ENCODE results near the gene MAK.

MAK gene

DNA sequence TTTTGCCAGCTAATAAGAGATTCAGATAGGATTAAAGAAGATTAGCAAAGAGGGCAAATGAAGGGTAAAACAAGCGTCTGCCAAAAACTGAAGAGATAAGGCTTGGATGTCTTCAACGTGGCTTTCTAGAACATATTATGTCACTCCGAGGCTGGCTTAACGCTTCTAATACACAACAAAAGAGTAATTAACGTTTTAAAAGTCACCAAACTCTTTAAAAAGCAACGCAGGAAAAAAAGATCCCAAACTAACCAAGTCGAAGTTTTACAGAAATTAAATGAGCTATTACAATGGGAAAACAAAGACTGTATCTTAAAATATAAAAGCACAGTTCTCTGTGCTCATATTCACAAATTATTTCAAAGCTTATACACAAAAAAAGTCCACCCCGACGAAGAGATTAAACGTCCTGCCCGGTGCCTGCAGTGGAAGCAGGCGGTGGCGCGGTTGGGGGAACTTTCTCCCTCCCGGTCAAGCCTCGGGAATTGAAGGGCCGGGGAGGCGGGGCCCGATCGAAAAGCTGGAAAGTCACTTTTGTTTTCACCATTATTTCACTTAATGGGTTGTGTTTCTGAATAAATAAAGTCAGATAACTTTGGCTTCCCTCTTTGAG is 1.2 kb downstream of the MAK start:
- TF ChIP-seq TAF1 (IDR thresholded peaks at IDR 0.05; ENCODE audit: borderline replicate concordance, insufficient read depth, low read length) (no peak), SIN3A (IDR thresholded peaks at IDR 0.05; ENCODE audit: borderline replicate concordance, insufficient read depth, low read length) (no peak), FOXP2 (optimal IDR thresholded peaks at IDR 0.05; ENCODE audit: borderline replicate concordance, extremely low read depth, extremely low read length, insufficient read depth) (no peak), POLR2AphosphoS5 (IDR thresholded peaks at IDR 0.05; ENCODE audit: low read depth, low read length) (no peak)
- TF ChIP-seq, protein P1, sequence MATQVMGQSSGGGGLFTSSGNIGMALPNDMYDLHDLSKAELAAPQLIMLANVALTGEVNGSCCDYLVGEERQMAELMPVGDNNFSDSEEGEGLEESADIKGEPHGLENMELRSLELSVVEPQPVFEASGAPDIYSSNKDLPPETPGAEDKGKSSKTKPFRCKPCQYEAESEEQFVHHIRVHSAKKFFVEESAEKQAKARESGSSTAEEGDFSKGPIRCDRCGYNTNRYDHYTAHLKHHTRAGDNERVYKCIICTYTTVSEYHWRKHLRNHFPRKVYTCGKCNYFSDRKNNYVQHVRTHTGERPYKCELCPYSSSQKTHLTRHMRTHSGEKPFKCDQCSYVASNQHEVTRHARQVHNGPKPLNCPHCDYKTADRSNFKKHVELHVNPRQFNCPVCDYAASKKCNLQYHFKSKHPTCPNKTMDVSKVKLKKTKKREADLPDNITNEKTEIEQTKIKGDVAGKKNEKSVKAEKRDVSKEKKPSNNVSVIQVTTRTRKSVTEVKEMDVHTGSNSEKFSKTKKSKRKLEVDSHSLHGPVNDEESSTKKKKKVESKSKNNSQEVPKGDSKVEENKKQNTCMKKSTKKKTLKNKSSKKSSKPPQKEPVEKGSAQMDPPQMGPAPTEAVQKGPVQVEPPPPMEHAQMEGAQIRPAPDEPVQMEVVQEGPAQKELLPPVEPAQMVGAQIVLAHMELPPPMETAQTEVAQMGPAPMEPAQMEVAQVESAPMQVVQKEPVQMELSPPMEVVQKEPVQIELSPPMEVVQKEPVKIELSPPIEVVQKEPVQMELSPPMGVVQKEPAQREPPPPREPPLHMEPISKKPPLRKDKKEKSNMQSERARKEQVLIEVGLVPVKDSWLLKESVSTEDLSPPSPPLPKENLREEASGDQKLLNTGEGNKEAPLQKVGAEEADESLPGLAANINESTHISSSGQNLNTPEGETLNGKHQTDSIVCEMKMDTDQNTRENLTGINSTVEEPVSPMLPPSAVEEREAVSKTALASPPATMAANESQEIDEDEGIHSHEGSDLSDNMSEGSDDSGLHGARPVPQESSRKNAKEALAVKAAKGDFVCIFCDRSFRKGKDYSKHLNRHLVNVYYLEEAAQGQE (IDR thresholded peaks at IDR 0.05; ENCODE audit: insufficient read depth in 1 of 2, low read depth in 2 of 2, low read length in 2 of 2): no peak

DNA sequence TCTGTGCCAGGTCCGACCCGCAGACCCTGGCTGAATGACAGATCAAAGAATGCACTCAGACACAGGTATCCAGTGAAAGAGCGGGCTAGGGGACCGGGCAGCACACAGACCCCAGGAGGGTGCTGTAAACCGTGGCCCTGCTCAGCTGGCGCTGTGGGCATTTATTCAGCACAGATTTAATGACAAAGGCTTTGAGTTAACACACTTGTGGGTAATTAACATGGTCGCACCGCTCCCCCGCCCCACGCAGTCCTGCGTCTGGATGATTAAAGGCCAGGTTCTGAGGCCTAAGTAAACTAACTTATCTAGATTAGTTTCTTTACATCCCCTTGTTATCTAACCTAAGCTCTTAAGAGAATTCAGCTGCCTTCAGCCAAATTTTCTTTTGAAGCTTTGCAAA is 3.5 kb downstream of the MAK start:
- no peak for TF ChIP-seq TAF1 (IDR thresholded peaks at IDR 0.05; ENCODE audit: borderline replicate concordance, insufficient read depth, low read length)
- TF ChIP-seq POLR2AphosphoS5 (IDR thresholded peaks at IDR 0.05; ENCODE audit: low read depth, low read length): no peak
- TF ChIP-seq FOXP2 (optimal IDR thresholded peaks at IDR 0.05; ENCODE audit: borderline replicate concordance, extremely low read depth, extremely low read length, insufficient read depth): no peak
- TF ChIP-seq, protein P1 (IDR thresholded peaks at IDR 0.05; ENCODE audit: insufficient read depth in 1 of 2, low read depth in 2 of 2, low read length in 2 of 2): no peak
- TF ChIP-seq SIN3A (IDR thresholded peaks at IDR 0.05; ENCODE audit: borderline replicate concordance, insufficient read depth, low read length): no peak

DNA sequence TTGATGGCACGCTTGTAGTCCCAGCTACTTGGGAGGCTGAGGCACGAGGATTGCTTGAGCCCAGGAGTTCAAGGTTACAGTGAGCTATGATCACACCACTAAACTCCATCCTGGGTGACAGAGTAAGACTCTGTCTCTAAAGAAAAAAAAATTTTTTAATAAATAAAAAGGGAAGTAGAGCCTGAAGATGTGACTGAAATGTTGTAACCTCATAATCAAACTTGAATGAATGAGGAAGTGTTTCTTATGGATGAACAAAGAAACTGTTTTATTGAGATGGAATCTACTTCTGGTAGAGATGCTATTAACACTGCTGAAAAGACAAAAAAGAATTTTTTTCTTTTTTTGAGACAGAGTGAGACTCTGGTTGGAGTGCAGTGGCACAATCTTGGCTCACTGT is 6.7 kb downstream of the MAK start:
- no peak for TF ChIP-seq TAF1 (IDR thresholded peaks at IDR 0.05; ENCODE audit: borderline replicate concordance, insufficient read depth, low read length)
- no peak for TF ChIP-seq POLR2AphosphoS5 (IDR thresholded peaks at IDR 0.05; ENCODE audit: low read depth, low read length)
- no peak for TF ChIP-seq FOXP2 (optimal IDR thresholded peaks at IDR 0.05; ENCODE audit: borderline replicate concordance, extremely low read depth, extremely low read length, insufficient read depth)
- TF ChIP-seq SIN3A (IDR thresholded peaks at IDR 0.05; ENCODE audit: borderline replicate concordance, insufficient read depth, low read length): no peak
- TF ChIP-seq, protein P1 (IDR thresholded peaks at IDR 0.05; ENCODE audit: insufficient read depth in 1 of 2, low read depth in 2 of 2, low read length in 2 of 2): no peak

DNA sequence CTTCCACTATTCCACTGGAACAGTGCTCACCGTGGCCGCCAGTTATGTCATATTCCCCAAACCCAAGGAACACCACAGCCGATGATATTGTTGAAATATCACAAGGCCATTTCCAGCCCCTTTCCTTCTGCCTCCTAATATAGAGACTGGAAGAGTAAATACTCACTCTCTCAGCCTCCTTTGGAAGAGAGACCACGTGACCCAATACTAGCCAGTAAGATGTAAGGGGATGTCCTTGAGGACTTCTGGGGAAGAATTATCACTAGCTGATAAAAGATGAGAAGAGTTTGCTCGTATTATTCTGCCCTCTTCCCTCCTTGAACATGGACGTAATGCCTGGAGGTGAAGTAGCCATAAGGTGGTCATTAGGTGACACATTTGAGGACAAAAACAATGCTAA is 13.5 kb downstream of the MAK start:
- TF ChIP-seq SIN3A (IDR thresholded peaks at IDR 0.05; ENCODE audit: borderline replicate concordance, insufficient read depth, low read length) (no peak), TAF1 (IDR thresholded peaks at IDR 0.05; ENCODE audit: borderline replicate concordance, insufficient read depth, low read length) (no peak), POLR2AphosphoS5 (IDR thresholded peaks at IDR 0.05; ENCODE audit: low read depth, low read length) (no peak), FOXP2 (optimal IDR thresholded peaks at IDR 0.05; ENCODE audit: borderline replicate concordance, extremely low read depth, extremely low read length, insufficient read depth) (no peak)
- TF ChIP-seq, protein P1 (IDR thresholded peaks at IDR 0.05; ENCODE audit: insufficient read depth in 1 of 2, low read depth in 2 of 2, low read length in 2 of 2): no peak

All from PFSK-1 (cell line).